GM18508 (cell line): ENCODE data around the gene BRF1.

Source experiments
- ATAC-seq: cut with Tn5 transposase; IDR thresholded peaks from one replicate; pipeline ENCODE4 v1.9.1; 2021; ENCODE audit warnings: moderate number of reproducible peaks; ENCODE audit not compliant: insufficient read depth, unreplicated experiment

Gene BRF1

GRCh38 chr14:105214324-105214915, 86.4 kb downstream of the BRF1 start:
- ATAC-seq, result no peak

GRCh38 chr14:105213361-105213760, 87.4 kb downstream of the BRF1 start:
- no peak for ATAC-seq

GRCh38 chr14:105212541-105213300, 88.1 kb downstream of the BRF1 start:
- ATAC-seq, result no peak

DNA sequence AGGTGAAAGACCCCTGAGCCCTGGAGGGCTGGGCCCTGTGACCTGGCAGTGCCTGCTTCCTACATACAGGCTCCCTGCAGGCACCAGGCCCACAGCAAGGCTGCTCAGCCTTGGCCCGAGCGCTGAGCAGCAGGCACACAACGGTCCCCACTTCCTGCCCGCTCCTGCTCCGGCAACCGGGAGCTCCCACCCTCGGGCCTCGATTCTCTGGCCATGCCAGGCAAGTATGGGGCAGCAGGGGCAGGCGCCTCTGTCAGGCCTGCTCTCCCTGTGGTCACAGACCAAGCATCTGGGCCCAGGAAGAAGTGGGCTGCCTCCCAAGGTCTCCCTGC, 89.1 kb downstream of the BRF1 start:
- ATAC-seq, result no peak

DNA sequence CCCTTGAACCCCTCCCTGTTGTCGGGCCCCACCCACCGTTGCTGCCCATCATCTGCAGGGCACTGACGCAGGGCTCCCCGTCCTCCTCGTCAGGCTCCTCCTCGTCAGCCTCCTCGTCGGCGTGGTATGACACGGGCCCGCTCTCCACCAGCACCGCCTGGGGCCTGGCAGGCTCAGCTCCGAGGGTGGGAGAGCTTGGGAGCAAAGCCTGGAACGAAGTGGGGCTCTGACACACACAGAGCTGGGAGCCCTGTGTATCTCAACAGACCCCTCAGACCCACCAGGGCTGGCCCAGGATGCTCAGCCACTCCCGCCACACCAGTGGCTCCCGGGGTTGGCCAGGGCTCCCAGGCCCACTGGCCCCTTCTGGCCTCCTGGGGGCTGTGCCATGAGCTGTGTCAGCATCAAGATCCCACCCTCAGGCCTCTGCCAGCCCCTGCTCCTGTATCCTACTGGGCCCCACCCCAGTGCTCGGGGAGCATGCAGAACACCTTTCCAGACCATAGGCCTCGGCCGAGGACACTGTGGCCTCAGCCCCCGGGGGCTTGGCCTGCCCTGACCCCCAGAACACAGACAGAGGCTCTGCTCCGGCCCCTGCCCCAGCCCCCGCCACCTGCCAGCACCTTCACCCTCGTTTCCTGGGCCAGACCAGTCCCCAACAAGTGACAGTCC, 89.6 kb downstream of the BRF1 start:
- no peak for ATAC-seq

DNA sequence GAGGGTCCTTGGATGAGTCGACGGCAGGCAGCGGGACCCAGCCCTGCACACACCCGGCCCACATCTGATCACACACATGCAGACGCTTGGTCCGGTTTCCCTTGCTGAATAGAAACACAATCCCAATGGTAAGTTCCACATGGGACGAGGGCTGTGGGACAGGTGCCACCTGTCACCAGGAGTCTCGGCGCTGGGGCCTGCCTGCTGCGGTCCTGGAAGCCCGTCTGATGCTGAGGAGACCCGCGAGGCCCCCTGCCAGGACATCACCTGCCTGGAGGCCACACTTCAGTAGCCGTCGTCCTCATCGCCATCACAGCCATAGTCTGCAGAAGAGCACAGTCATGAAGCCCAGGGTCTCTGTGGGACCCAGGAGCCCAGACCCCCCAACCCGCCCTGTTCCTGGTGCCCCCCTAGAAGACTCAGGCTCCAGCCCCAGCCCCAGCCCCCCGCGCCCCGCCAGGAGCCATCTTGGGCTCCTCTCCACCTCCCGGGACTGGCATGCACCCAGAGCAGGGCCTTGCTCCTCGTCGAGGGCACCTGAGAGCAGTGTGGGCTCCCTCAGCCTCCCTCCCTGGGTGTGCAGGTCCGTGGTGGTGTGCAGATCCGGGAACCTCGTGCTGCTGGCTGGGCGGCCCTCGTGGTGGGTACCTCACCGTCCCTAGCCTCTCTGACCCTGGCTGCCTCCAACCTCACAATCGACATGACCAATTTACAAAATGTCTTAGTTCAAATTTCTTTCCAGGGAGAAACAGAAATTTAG, 90.4 kb downstream of the BRF1 start:
- no peak for ATAC-seq

DNA sequence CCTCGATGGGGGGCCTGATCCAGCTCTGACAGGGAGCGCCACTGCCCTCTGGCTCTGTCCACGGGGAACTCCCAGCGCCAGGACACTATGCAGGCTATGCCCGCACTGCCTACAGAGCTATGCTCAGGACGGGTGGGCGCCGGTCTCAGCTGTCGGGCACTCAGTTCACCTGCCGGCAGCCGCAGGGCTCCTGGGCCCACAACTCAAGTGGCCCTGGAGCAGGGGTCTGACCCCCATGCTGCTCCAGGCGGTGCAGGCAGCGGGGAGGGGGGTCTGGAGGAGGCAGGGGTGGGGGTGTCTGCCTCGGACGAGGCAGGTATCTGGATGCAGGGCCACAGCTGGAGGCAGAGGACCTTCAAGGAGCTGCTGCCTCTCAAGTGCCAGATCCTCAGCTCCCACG, 91.2 kb downstream of the BRF1 start:
- ATAC-seq, result no peak

GRCh38 chr14:105209091-105209490, 91.7 kb downstream of the BRF1 start:
- no peak for ATAC-seq

DNA sequence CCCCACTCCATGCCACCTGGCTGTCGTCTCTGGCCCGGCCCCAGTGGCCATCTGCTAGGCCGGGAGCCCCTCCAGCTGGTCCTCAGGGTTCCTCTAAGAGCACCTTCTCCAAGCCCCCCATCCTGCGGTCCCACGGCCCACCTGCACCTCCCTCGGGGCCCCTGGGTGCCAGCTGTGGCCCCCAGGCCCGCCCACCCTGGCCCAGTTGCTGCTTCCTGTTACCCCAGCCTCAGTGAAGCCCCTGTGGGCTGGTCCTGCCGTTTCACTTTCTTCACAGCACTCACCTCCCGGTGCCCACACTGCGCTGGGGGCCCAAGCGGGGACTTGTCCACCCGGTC, 92.1 kb downstream of the BRF1 start:
- no peak for ATAC-seq

- ATAC-seq, result no peak
These were observed 92.6 kb downstream of the BRF1 start for GRCh38 chr14:105207996-105208737.

- ATAC-seq, result no peak
These were observed 93.3 kb downstream of the BRF1 start for GRCh38 chr14:105207460-105207901.

- ATAC-seq, result no peak
These were observed 93.9 kb downstream of the BRF1 start for GRCh38 chr14:105206873-105207272.

DNA sequence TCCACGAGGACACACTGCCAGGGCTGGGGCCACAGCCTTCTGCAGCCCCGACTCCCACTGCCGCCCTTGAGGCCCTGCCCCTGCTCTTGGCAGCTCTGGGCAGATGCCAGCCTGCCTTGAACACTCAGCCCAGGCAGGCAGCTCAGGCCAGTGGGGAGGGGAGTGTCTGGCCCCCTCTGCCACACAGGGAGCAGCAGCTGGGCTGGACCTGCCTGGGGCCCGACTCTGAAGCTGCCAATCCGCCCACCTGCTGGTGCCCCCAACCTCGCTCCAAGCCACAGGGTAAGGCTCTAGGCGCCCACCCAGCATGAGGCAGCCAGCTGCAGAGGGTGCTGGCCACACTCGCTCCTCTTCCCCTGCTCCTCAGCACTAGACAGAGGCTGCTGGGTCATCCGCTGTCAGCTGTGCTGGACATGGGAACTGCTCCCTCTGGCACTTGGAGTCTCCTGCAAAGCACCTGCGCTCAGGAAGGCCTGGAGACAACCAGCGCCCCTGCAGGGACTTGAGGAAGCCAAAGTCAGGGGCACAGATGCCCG, 95.1 kb downstream of the BRF1 start:
- ATAC-seq, result no peak

- ATAC-seq, result no peak
These were observed 95.7 kb downstream of the BRF1 start for GRCh38 chr14:105204931-105205672.

- ATAC-seq, result no peak
These were observed 96.4 kb downstream of the BRF1 start for GRCh38 chr14:105204206-105204930.

DNA sequence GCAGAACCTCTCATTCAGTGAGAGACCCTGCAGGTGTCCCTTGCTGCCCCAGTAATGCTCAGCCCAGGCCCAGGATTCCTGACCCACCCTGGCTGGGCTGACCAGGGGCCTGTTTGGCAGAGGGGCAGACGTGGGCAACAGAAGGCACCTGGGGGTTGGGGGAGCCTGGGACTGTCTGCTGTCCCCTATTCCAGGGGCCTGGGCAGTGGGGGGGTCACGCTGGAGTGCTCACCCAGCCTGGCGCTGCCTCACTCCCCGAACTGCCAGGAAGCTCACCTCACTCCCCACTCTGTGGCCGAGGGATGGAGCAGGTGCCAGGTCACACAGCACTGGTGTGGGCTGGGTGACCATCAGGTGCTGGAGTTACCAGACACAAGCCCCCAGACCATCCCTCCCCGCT, 97.1 kb downstream of the BRF1 start:
- no peak for ATAC-seq

GRCh38 chr14:105203057-105203531, 97.7 kb downstream of the BRF1 start:
- no peak for ATAC-seq

- no peak for ATAC-seq
These were observed 98.8 kb downstream of the BRF1 start for GRCh38 chr14:105201925-105202513.
